Measurements from ENCODE around the gene NCKIPSD. TPM values are rescaled to one million over a fixed set of nuclear protein-coding genes. Genes with fewer than 3 reads are reported as not detected.
A peak's percentile ranks its signal among the peaks of the same experiment; 100 is the strongest.
"Not testable (repeated sequence)": the region's sequence is repeated elsewhere in the genome, so short reads cannot be mapped to it uniquely, and the experiment has no call there.

NCKIPSD gene
- total and polyA plus RNA-seq, 3 experiments from 2014 or later = 11.0 to 30.2 (median 29.2) TPM

DNA sequence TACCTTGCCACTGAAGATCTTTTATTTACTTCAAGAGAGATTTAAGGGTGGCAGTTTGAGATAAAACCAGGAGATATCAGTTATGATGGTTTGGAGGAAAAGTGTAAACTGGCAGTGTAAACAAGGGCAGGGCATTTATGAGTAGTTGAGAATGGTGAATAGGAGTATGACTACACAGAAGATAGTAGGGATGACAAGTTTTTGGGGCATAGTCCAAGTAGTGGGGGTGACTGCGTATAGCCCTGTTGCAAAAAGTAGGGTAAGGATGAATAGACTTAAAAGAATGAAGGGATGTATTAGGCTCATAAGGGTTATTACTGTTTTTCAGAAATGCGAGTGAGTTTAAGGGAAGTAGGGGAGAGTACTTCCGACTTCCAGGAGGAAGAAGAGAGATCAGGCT, 37.6 kb upstream of the NCKIPSD start:
- H3K27me3 ChIP-seq (ENCODE audit: insufficient read depth, low read length, poor library complexity, severe bottlenecking); H3K4me1 Mint-ChIP-seq; H3K4me3 Mint-ChIP-seq; POLR2A ChIA-PET; DNase-seq; H3K36me3 ChIP-seq (ENCODE audit: insufficient read depth, low read length); H3K9me3 Mint-ChIP-seq; H3K4me1 ChIP-seq (ENCODE audit: insufficient read depth, low read length); H3K36me3 Mint-ChIP-seq; H3K9me3 ChIP-seq (ENCODE audit: low read length); CTCF ChIA-PET; H3K27ac ChIP-seq (ENCODE audit: low read depth, low read length); H3K27me3 Mint-ChIP-seq; H3K4me3 ChIP-seq (ENCODE audit: low read length); H3K27ac Mint-ChIP-seq: not testable (repeated sequence)

DNA sequence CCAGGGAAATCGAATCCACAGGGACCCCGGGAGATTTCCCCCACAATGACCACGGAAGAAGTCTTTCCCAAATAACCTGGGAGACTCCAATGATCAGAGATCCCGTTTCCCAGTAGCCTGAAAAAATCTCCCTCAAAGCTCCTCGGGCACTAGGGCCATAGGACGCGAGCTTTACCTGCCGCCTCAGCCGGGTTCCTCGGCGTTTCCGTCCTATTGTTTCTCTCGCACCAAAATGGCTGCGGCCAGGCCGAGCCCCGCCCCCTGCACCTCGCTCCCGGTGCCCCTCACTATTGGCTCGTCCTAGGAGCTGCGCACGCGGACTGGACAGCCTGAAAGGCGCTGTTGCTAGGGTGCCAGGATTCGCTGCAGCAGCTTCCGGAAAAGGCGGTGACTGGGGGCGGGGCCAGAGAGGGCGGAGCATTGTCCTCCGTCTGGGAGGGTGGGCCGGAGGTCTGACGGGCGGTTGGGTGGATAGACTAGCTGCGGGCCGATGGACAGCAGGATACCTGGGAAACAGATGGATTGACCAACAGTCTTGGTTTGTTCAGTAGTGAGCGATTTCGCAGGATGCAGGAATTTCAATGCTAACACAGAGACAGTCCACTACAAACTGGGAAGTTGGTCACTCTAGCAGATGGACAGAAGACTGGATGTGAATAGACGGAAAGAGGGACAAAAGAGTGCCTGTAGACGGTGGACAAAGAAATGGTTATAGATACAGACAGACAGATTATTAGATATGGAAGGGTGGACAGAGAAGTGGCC, 31.4 kb upstream of the NCKIPSD start, which contains the start of gene IP6K2:
Gene IP6K2 (minus strand): TSS at position 240 of the 765 bp plus-strand sequence. CDS start 21,930 bp downstream, outside the sequence.
- Mint-ChIP-seq H3K36me3 (peaks cover 0 to 37% (median 8%) of the 10 kb centered on the region in 3 donors), H3K27me3 (peaks cover 0 to 5% of the 10 kb centered on the region in 2 donors), H3K4me3 (peak within 1 kb of the TSS; percentile 86 to 100 (median 99)), H3K27ac (peak within 1 kb of the TSS; percentile 84 to 99 (median 98)), H3K9me3 (no peaks in the 10 kb centered on the region), H3K4me1 (peaks cover 40 to 46% (median 45%) of the 10 kb centered on the region in 3 donors)
- no peaks in the 10 kb centered on the region for H3K27me3 ChIP-seq (ENCODE audit: insufficient read depth, low read length, poor library complexity, severe bottlenecking)
- H3K36me3 ChIP-seq (ENCODE audit: insufficient read depth, low read length) = no peaks in the 10 kb centered on the region
- DNase-seq = peak; percentile 96 to 99 (median 98)
- POLR2A ChIA-PET = interaction anchor here (0.5 to 1.2 kb wide), 5 partner anchors 10 to 377 kb away, joined by 3 to 8 read pairs (median 4); partner anchors contain the start of gene QRICH1
- H3K4me3 ChIP-seq (ENCODE audit: low read length) = peak within 1 kb of the TSS; percentile 94
- no peaks in the 10 kb centered on the region for H3K9me3 ChIP-seq (ENCODE audit: low read length)
- CTCF ChIA-PET = interaction anchor here (0.7 to 1.4 kb wide), 3 partner anchors 23 to 201 kb away, joined by 3 read pairs; partner anchors contain the start of gene ARIH2
- H3K4me1 ChIP-seq (ENCODE audit: insufficient read depth, low read length) = peaks cover 24% of the 10 kb centered on the region
- H3K27ac ChIP-seq (ENCODE audit: low read depth, low read length) = peak within 1 kb of the TSS; percentile 88

DNA sequence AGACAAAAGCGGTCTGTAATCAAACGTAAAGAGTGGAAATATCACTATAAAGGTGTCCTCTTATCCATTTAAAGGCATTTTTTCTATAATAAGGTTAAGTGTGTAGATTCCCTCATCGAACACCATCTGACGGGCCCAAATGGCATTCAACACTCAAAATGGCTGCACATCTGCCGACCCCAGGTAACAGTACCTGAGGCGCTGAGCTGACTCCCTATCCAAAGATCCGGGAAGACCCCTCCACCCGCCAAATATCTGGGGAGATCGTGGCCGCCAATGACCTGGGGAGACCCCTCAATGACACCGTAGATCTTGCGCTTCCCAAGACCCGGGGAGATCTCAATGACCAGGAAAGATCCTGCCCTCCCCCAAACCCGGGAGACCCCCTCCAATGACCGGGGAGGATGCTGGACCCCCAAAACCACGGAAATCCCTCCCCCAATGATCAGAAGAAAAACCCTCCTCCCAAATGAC, 30.8 kb upstream of the NCKIPSD start:
- no peaks in the 10 kb centered on the region for H3K9me3 ChIP-seq (ENCODE audit: low read length)
- peak overlapping the region; percentile 43 to 99 (median 98) for H3K27ac Mint-ChIP-seq
- no peaks in the 10 kb centered on the region for H3K27me3 ChIP-seq (ENCODE audit: insufficient read depth, low read length, poor library complexity, severe bottlenecking)
- H3K4me1 ChIP-seq (ENCODE audit: insufficient read depth, low read length) = peaks cover 28% of the 10 kb centered on the region
- ChIA-PET POLR2A (interaction anchor here (0.5 to 1.2 kb wide), 3 partner anchors 11 to 377 kb away, joined by 4 to 8 read pairs (median 6); partner anchors contain the start of gene QRICH1), CTCF (interaction anchor here (1.2 to 1.4 kb wide), 3 partner anchors 23 to 202 kb away, joined by 3 read pairs; partner anchors contain the start of genes ARIH2 and NCKIPSD)
- peak; percentile 4 to 50 (median 14) for DNase-seq
- H3K36me3 Mint-ChIP-seq = peaks cover 3 to 41% (median 8%) of the 10 kb centered on the region in 3 donors
- peak overlapping the region; percentile 88 for H3K27ac ChIP-seq (ENCODE audit: low read depth, low read length)
- H3K4me1 Mint-ChIP-seq = peaks cover 45 to 51% (median 49%) of the 10 kb centered on the region in 3 donors
- peak overlapping the region; percentile 94 for H3K4me3 ChIP-seq (ENCODE audit: low read length)
- no peaks in the 10 kb centered on the region for H3K9me3 Mint-ChIP-seq
- H3K4me3 Mint-ChIP-seq = peak overlapping the region; percentile 86 to 100 (median 99)
- H3K36me3 ChIP-seq (ENCODE audit: insufficient read depth, low read length) = peaks cover 4% of the 10 kb centered on the region
- H3K27me3 Mint-ChIP-seq = peaks cover 0 to 5% of the 10 kb centered on the region in 2 donors

DNA sequence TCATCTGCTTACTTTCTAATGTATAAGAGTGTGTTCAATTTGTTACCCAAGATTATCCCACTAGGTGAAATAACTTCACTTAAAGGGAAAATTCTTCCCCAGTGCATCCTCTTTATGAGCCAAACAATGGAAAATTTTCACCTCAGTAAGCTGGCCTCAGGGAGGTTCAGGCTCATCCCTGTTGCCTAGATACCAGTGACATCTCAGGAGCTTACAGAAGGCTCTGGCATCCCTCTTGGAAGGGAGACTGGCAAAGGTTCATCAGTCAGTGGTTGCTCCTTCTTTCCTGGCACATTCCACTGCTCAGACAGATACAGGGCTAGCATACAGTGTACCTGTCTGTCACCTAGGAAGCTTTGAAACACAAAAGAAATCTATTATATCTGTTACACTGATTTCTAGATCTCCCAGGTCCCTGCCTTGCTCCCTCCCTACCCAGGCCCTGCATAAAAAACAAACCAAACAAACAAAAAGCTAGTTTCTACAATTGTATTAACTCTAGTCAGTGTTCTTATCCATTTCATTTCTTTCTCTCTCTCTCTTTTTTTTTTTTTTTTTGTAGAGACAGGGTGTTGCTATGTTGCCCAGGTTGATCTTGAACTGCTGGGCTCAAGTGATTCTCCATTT, 29.6 kb upstream of the NCKIPSD start:
- Histone ChIP-seq H3K27ac (ENCODE audit: low read depth, low read length) (no peak overlapping the region), H3K36me3 (ENCODE audit: insufficient read depth, low read length) (peaks cover 11% of the 10 kb centered on the region), H3K27me3 (ENCODE audit: insufficient read depth, low read length, poor library complexity, severe bottlenecking) (no peaks in the 10 kb centered on the region), H3K4me3 (ENCODE audit: low read length) (no peak overlapping the region), H3K4me1 (ENCODE audit: insufficient read depth, low read length) (peaks cover 34% of the 10 kb centered on the region), H3K9me3 (ENCODE audit: low read length) (no peaks in the 10 kb centered on the region)
- CTCF ChIA-PET = interaction anchor here (1.1 to 1.2 kb wide), 2 partner anchors 29 kb away, joined by 3 read pairs; partner anchors contain the start of gene NCKIPSD
- POLR2A ChIA-PET = interaction anchor here (0.6 kb wide), 1 partner anchor 21 kb away, joined by 3 read pairs; no protein-coding TSS in a partner anchor
- Mint-ChIP-seq H3K9me3 (no peaks in the 10 kb centered on the region), H3K4me3 (peak overlapping the region; percentile 86 to 100 (median 99)), H3K36me3 (peaks cover 8 to 54% (median 10%) of the 10 kb centered on the region in 3 donors), H3K27ac (peak overlapping the region; percentile 43 to 99 (median 96)), H3K27me3 (peaks cover 0 to 5% of the 10 kb centered on the region in 2 donors), H3K4me1 (peaks cover 53 to 63% (median 57%) of the 10 kb centered on the region in 3 donors)
- DNase-seq = no peak

DNA sequence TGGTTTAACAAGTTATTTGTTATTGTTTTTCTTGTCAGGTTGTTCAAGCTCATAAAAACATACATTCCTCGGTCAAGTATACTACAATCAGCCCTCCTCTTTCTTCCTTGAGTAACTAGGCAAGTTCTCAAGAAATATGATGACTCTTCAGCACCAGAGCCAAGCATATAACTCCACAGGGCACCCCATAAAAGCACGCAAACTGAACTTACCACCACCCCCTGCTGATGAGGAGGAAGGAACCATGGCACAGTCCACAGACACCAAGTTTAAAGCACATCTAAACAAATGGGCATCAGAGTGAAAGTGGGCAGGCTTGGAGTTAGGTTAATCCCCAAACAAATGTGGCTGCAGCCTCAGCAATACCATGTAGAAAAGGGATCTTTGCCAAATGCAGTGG, 26.0 kb upstream of the NCKIPSD start:
- H3K4me1 Mint-ChIP-seq = peaks cover 64 to 88% (median 75%) of the 10 kb centered on the region in 3 donors
- peak overlapping the region in 6 of 7 donors; percentile 11 to 69 (median 36) for H3K4me3 Mint-ChIP-seq
- no peaks in the 10 kb centered on the region for H3K9me3 Mint-ChIP-seq
- H3K27me3 Mint-ChIP-seq = no peaks in the 10 kb centered on the region
- Histone ChIP-seq H3K27ac (ENCODE audit: low read depth, low read length) (no peak overlapping the region), H3K27me3 (ENCODE audit: insufficient read depth, low read length, poor library complexity, severe bottlenecking) (no peaks in the 10 kb centered on the region), H3K4me3 (ENCODE audit: low read length) (no peak overlapping the region), H3K9me3 (ENCODE audit: low read length) (no peaks in the 10 kb centered on the region), H3K36me3 (ENCODE audit: insufficient read depth, low read length) (peaks cover 27% of the 10 kb centered on the region), H3K4me1 (ENCODE audit: insufficient read depth, low read length) (peaks cover 50% of the 10 kb centered on the region)
- CTCF ChIA-PET = interaction anchor here (0.7 kb wide), 1 partner anchor 690 kb away, joined by 3 read pairs; no protein-coding TSS in a partner anchor
- H3K27ac Mint-ChIP-seq = peak overlapping the region in 6 of 8 donors; percentile 41 to 66 (median 58)
- POLR2A ChIA-PET = no interaction called here
- DNase-seq = no peak
- peaks cover 8 to 76% (median 10%) of the 10 kb centered on the region in 3 donors for H3K36me3 Mint-ChIP-seq

DNA sequence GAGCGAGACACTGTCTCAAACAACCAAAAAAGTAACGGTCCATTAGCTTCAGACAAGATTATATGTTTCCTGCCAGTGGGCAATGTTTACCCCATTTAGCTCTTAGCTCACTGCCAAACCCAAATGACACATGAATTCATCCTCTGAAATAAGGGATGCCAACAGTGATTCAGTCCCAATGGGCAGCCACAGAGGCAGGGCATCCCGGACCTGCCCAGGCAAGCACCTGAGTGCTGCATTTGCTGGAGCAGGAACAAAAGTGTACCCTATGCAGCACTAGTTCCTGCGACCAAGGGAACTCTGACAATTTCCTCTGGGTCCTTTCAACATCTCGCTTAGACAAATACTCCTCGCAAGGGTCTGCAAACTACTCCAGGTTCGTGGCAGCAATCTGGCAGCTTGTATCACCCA, 23.3 kb upstream of the NCKIPSD start:
- H3K4me3 ChIP-seq (ENCODE audit: low read length) = no peak overlapping the region
- H3K27me3 ChIP-seq (ENCODE audit: insufficient read depth, low read length, poor library complexity, severe bottlenecking) = no peaks in the 10 kb centered on the region
- DNase-seq = no peak
- peak overlapping the region in 4 of 7 donors; percentile 32 to 47 (median 41) for H3K4me3 Mint-ChIP-seq
- peaks cover 27% of the 10 kb centered on the region for H3K36me3 ChIP-seq (ENCODE audit: insufficient read depth, low read length)
- POLR2A ChIA-PET = no interaction called here
- H3K27ac Mint-ChIP-seq = peak overlapping the region in 6 of 8 donors; percentile 39 to 90 (median 66)
- no peaks in the 10 kb centered on the region for H3K9me3 Mint-ChIP-seq
- CTCF ChIA-PET = interaction anchor here (1.5 to 2.2 kb wide), 2 partner anchors 10 to 23 kb away, joined by 3 to 6 read pairs; partner anchors contain the start of gene NCKIPSD
- peaks cover 51 to 77% (median 64%) of the 10 kb centered on the region in 3 donors for H3K4me1 Mint-ChIP-seq
- no peaks in the 10 kb centered on the region for H3K9me3 ChIP-seq (ENCODE audit: low read length)
- no peaks in the 10 kb centered on the region for H3K27me3 Mint-ChIP-seq
- H3K27ac ChIP-seq (ENCODE audit: low read depth, low read length) = no peak overlapping the region
- H3K36me3 Mint-ChIP-seq = peaks cover 0 to 65% (median 12%) of the 10 kb centered on the region in 3 donors
- peaks cover 39% of the 10 kb centered on the region for H3K4me1 ChIP-seq (ENCODE audit: insufficient read depth, low read length)

DNA sequence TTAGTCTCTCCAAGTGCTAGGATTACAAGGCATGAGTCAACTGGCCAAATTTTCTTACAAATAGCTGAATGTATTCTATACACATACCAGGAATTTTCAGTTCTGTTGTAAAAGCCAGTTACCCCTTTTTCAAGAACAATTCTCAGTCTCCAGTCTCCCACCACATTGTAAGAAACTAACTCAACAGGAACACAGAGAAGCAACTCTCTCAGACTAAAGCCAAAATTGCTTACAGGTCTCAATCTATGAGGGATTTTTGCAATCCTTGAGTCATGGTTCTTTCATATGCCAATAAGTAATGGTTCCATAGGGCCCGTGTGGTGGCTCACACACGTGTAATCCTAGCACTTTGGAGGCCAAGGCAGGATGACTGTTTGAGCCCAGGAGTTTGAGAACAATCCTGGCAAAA, 22.8 kb upstream of the NCKIPSD start:
- peak overlapping the region in 6 of 8 donors; percentile 33 to 90 (median 52) for H3K27ac Mint-ChIP-seq
- peak overlapping the region in 4 of 7 donors; percentile 13 to 47 (median 31) for H3K4me3 Mint-ChIP-seq
- peaks cover 27% of the 10 kb centered on the region for H3K36me3 ChIP-seq (ENCODE audit: insufficient read depth, low read length)
- H3K4me1 ChIP-seq (ENCODE audit: insufficient read depth, low read length) = peaks cover 37% of the 10 kb centered on the region
- no peaks in the 10 kb centered on the region for H3K27me3 ChIP-seq (ENCODE audit: insufficient read depth, low read length, poor library complexity, severe bottlenecking)
- no peak for DNase-seq
- no peaks in the 10 kb centered on the region for H3K27me3 Mint-ChIP-seq
- H3K36me3 Mint-ChIP-seq = peaks cover 0 to 64% (median 12%) of the 10 kb centered on the region in 3 donors
- peaks cover 52 to 77% (median 64%) of the 10 kb centered on the region in 3 donors for H3K4me1 Mint-ChIP-seq
- CTCF ChIA-PET = interaction anchor here (2.2 kb wide), 1 partner anchor 22 kb away, joined by 6 read pairs; the partner anchor contains the start of gene NCKIPSD
- no peak overlapping the region for H3K4me3 ChIP-seq (ENCODE audit: low read length)
- H3K9me3 Mint-ChIP-seq = no peaks in the 10 kb centered on the region
- POLR2A ChIA-PET = no interaction called here
- H3K27ac ChIP-seq (ENCODE audit: low read depth, low read length) = no peak overlapping the region
- no peaks in the 10 kb centered on the region for H3K9me3 ChIP-seq (ENCODE audit: low read length)
